ENCODE measurements around the gene PPP2R3A. TPM values are rescaled to one million over a fixed set of nuclear protein-coding genes. Genes with fewer than 3 reads are reported as not detected.
"Not testable (repeated sequence)": the region's sequence is repeated elsewhere in the genome, so short reads cannot be mapped to it uniquely, and the experiment has no call there.

Gene PPP2R3A
- total RNA-seq, 1 experiment from 2014 or later, result 1.1 TPM

GRCh38 chr3:136078421-136079364, 113.2 kb downstream of the PPP2R3A start:
- no peak overlapping the region for H3K4me3 ChIP-seq (ENCODE audit: low read depth, low read length, poor library complexity, severe bottlenecking)
- ChIA-PET CTCF (interaction anchor here (0.6 to 1.3 kb wide), 5 partner anchors 9 to 935 kb away, joined by 3 to 7 read pairs (median 3); partner anchors contain the start of gene MSL2), POLR2A (ENCODE audit: low non-redundant PET) (no interaction called here)
- H3K9me3 ChIP-seq (ENCODE audit: low read depth, low read length, poor library complexity, severe bottlenecking), result no peaks in the 10 kb centered on the region
- no peaks in the 10 kb centered on the region for H3K36me3 ChIP-seq (ENCODE audit: insufficient read depth, low read length, poor library complexity, severe bottlenecking)
- H3K27ac ChIP-seq (ENCODE audit: low read depth, low read length, poor library complexity, severe bottlenecking), result no peak overlapping the region
- H3K27me3 ChIP-seq (replicated peaks; ENCODE audit: insufficient read depth, low read depth, low read length, poor library complexity), result no peaks in the 10 kb centered on the region
- DNase-seq (ENCODE audit: low spot score), result peak; percentile 56
- TF ChIP-seq CTCF (conservative IDR thresholded peaks at IDR 0.05; ENCODE audit: low read depth, low read length) (peak; percentile 80), EZH2 (IDR thresholded peaks at IDR 0.05; ENCODE audit: borderline replicate concordance, low read depth, low read length, poor library complexity, severe bottlenecking) (no peak)
- intact Hi-C loops (cut with micrococcal nuclease; ENCODE audit: unreplicated experiment), result loop anchor here (5.0 to 10.0 kb wide), 8 partner anchors 114 to 1026 kb away; partner anchors contain the start of gene PCCB
- no TSS peak for BruUV-seq (replicated peaks)
- H3K4me1 ChIP-seq (ENCODE audit: insufficient read depth, low read length, poor library complexity, severe bottlenecking), result peaks cover 4% of the 10 kb centered on the region

GRCh38 chr3:136083641-136084382, 118.3 kb downstream of the PPP2R3A start:
- BruUV-seq (replicated peaks); POLR2A ChIA-PET (ENCODE audit: low non-redundant PET); H3K36me3 ChIP-seq (ENCODE audit: insufficient read depth, low read length, poor library complexity, severe bottlenecking); CTCF ChIA-PET; intact Hi-C loops (cut with micrococcal nuclease; ENCODE audit: unreplicated experiment); H3K27ac ChIP-seq (ENCODE audit: low read depth, low read length, poor library complexity, severe bottlenecking); H3K4me1 ChIP-seq (ENCODE audit: insufficient read depth, low read length, poor library complexity, severe bottlenecking); H3K9me3 ChIP-seq (ENCODE audit: low read depth, low read length, poor library complexity, severe bottlenecking); DNase-seq (ENCODE audit: low spot score); H3K27me3 ChIP-seq (replicated peaks; ENCODE audit: insufficient read depth, low read depth, low read length, poor library complexity); H3K4me3 ChIP-seq (ENCODE audit: low read depth, low read length, poor library complexity, severe bottlenecking): not testable (repeated sequence)

GRCh38 chr3:136085067-136085466, 119.5 kb downstream of the PPP2R3A start:
- intact Hi-C loops (cut with micrococcal nuclease; ENCODE audit: unreplicated experiment); DNase-seq (ENCODE audit: low spot score); H3K27ac ChIP-seq (ENCODE audit: low read depth, low read length, poor library complexity, severe bottlenecking); BruUV-seq (replicated peaks); H3K9me3 ChIP-seq (ENCODE audit: low read depth, low read length, poor library complexity, severe bottlenecking); H3K4me3 ChIP-seq (ENCODE audit: low read depth, low read length, poor library complexity, severe bottlenecking); POLR2A ChIA-PET (ENCODE audit: low non-redundant PET); H3K27me3 ChIP-seq (replicated peaks; ENCODE audit: insufficient read depth, low read depth, low read length, poor library complexity); CTCF ChIA-PET; H3K36me3 ChIP-seq (ENCODE audit: insufficient read depth, low read length, poor library complexity, severe bottlenecking); H3K4me1 ChIP-seq (ENCODE audit: insufficient read depth, low read length, poor library complexity, severe bottlenecking): not testable (repeated sequence)

- Histone ChIP-seq H3K27ac (ENCODE audit: low read depth, low read length, poor library complexity, severe bottlenecking) (no peak overlapping the region), H3K36me3 (ENCODE audit: insufficient read depth, low read length, poor library complexity, severe bottlenecking) (no peaks in the 10 kb centered on the region), H3K4me3 (ENCODE audit: low read depth, low read length, poor library complexity, severe bottlenecking) (no peak overlapping the region), H3K27me3 (replicated peaks; ENCODE audit: insufficient read depth, low read depth, low read length, poor library complexity) (no peaks in the 10 kb centered on the region), H3K9me3 (ENCODE audit: low read depth, low read length, poor library complexity, severe bottlenecking) (no peaks in the 10 kb centered on the region), H3K4me1 (ENCODE audit: insufficient read depth, low read length, poor library complexity, severe bottlenecking) (peaks cover 8% of the 10 kb centered on the region)
- no peak for DNase-seq (ENCODE audit: low spot score)
- no TSS peak for BruUV-seq (replicated peaks)
- no peak for TF ChIP-seq EZH2 (IDR thresholded peaks at IDR 0.05; ENCODE audit: borderline replicate concordance, low read depth, low read length, poor library complexity, severe bottlenecking)
- TF ChIP-seq CTCF (conservative IDR thresholded peaks at IDR 0.05; ENCODE audit: low read depth, low read length), result no peak
- intact Hi-C loops (cut with micrococcal nuclease; ENCODE audit: unreplicated experiment), result no loop called here
- ChIA-PET POLR2A (ENCODE audit: low non-redundant PET) (no interaction called here), CTCF (no interaction called here)
Measured at GRCh38 chr3:136093771-136094170, 128.2 kb downstream of the PPP2R3A start.

Data from A673 (cell line).